Measurements from ENCODE around the gene HOXA13. TPM values are rescaled to one million over a fixed set of nuclear protein-coding genes. Genes with fewer than 3 reads are reported as not detected.

The HOXA13 gene
- polyA plus RNA-seq, 4 donors, result 0.01 TPM; not detected in 3

- Histone ChIP-seq H3K36me3 (ENCODE audit: control insufficient read depth in 3 of 3, insufficient read depth in 2 of 3, low read depth in 1 of 3, low read length in 3 of 3) (peaks cover 0 to 5% (median 0%) of the 10 kb centered on the region in 3 donors), H3K4me3 (ENCODE audit: low read depth in 1 of 3, low read length in 3 of 3) (peak overlapping the region; percentile 24 to 73 (median 47)), H3K4me1 (ENCODE audit: control insufficient read depth in 3 of 3, insufficient read depth in 2 of 3, low read depth in 1 of 3, low read length in 2 of 3) (peaks cover 0 to 6% (median 0%) of the 10 kb centered on the region in 3 donors), H3K9me3 (ENCODE audit: control insufficient read depth in 2 of 2, insufficient read depth in 1 of 2, low read depth in 1 of 2, low read length in 1 of 2) (peaks cover 0 to 8% of the 10 kb centered on the region in 2 donors), H3K27ac (ENCODE audit: low read depth in 1 of 3, low read length in 2 of 3) (no peak overlapping the region), H3K27me3 (ENCODE audit: control insufficient read depth in 3 of 3, insufficient read depth in 3 of 3, low read length in 3 of 3) (peaks cover 20 to 93% (median 78%) of the 10 kb centered on the region in 3 donors)
- WGBS, 3 donors, result 1 to 2% (median 1%) methylated on average over 38 to 59 of the region's 59 CpGs
- DNase-seq (peak in 1 of 2 donors; percentile 69), FAIRE-seq (no peak)
Observed at GRCh38 chr7:27173511-27173955, 26.4 kb downstream of the HOXA13 start.

- H3K27me3 ChIP-seq (ENCODE audit: control insufficient read depth in 3 of 3, insufficient read depth in 3 of 3, low read length in 3 of 3), result peaks cover 20 to 93% (median 81%) of the 10 kb centered on the region in 3 donors
- H3K4me3 ChIP-seq (ENCODE audit: low read depth in 1 of 3, low read length in 3 of 3), result peak overlapping the region; percentile 47 to 73 (median 47)
- H3K36me3 ChIP-seq (ENCODE audit: control insufficient read depth in 3 of 3, insufficient read depth in 2 of 3, low read depth in 1 of 3, low read length in 3 of 3), result peaks cover 0 to 7% (median 0%) of the 10 kb centered on the region in 3 donors
- DNase-seq, result no peak
- peaks cover 0 to 6% (median 0%) of the 10 kb centered on the region in 3 donors for H3K4me1 ChIP-seq (ENCODE audit: control insufficient read depth in 3 of 3, insufficient read depth in 2 of 3, low read depth in 1 of 3, low read length in 2 of 3)
- 2% methylated on average over 50 to 58 of the region's 58 CpGs for WGBS, 3 donors
- no peak for FAIRE-seq
- peaks cover 0 to 10% of the 10 kb centered on the region in 2 donors for H3K9me3 ChIP-seq (ENCODE audit: control insufficient read depth in 2 of 2, insufficient read depth in 1 of 2, low read depth in 1 of 2, low read length in 1 of 2)
- peak overlapping the region in 1 of 3 donors; percentile 20 for H3K27ac ChIP-seq (ENCODE audit: low read depth in 1 of 3, low read length in 2 of 3)
Observed at GRCh38 chr7:27172823-27173510, 26.9 kb downstream of the HOXA13 start.

DNA sequence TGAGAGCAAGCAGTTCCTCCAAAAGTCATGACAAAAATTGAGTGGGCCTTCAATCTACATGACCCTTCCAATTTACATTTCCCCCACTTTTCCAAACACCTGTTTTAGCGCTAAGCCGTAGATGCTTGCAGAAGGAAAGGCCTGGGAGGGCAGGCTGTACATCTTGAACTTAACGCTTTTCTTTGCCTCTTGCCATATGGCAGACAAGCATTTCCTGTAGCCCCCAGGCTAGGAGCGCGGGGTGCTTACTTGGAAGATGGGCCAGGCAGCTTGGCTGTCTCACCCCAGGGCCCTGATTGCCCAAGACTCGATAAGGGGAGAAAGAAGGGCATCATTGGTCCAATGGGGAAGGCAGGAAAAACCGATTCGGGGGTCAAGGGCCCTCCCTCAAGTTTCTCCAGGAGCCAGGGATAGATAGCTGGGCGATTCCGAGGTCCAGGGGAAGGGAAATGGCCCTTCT lies 27.5 kb downstream of the HOXA13 start:
- FAIRE-seq, result no peak

DNA sequence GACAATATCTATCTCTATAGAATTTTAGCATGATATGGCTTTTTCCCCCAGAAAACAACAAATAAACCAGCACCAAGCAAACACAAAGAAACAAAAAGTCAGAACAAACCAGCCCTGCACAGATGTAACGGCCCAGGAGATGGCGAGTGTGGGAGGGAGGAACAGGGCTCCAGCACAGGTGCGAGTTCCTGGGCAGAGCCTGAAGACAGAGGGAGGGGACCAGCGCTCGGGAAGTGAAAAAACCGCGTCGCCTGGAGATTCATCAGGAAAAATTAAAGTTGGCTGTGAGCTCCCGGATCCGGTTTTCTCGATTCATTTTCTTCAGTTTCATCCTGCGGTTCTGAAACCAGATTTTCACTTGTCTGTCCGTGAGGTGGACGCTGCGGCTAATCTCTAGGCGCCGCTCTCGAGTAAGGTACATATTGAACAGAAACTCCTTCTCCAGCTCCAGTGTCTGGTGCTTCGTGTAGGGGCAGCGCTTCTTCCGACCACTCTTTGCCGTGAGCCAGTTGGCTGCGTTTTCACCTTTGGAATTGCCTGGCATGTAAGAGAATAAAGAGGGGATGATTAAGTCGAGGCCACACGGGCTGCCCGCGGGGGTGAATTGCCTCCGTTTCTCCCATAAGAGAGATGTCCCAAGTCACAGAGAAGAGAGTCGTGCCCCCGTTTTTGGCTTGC lies 28.1 kb downstream of the HOXA13 start:
- DNase-seq, result no peak
- Histone ChIP-seq H3K4me1 (ENCODE audit: control insufficient read depth in 3 of 3, insufficient read depth in 2 of 3, low read depth in 1 of 3, low read length in 2 of 3) (peaks cover 0 to 6% (median 0%) of the 10 kb centered on the region in 3 donors), H3K27me3 (ENCODE audit: control insufficient read depth in 3 of 3, insufficient read depth in 3 of 3, low read length in 3 of 3) (peaks cover 20 to 93% (median 78%) of the 10 kb centered on the region in 3 donors), H3K9me3 (ENCODE audit: control insufficient read depth in 2 of 2, insufficient read depth in 1 of 2, low read depth in 1 of 2, low read length in 1 of 2) (peaks cover 0 to 14% of the 10 kb centered on the region in 2 donors), H3K36me3 (ENCODE audit: control insufficient read depth in 3 of 3, insufficient read depth in 2 of 3, low read depth in 1 of 3, low read length in 3 of 3) (peaks cover 0 to 7% (median 0%) of the 10 kb centered on the region in 3 donors), H3K4me3 (ENCODE audit: low read depth in 1 of 3, low read length in 3 of 3) (peak overlapping the region in 2 of 3 donors; percentile 9 to 47), H3K27ac (ENCODE audit: low read depth in 1 of 3, low read length in 2 of 3) (peak overlapping the region in 1 of 3 donors; percentile 42)
- WGBS, 3 donors, result 4 to 8% (median 6%) methylated on average over 30 of the region's 30 CpGs
- no peak for FAIRE-seq

More for the DNA sequence above, 27.5 kb downstream of the HOXA13 start:
- Histone ChIP-seq H3K27ac (ENCODE audit: low read depth in 1 of 3, low read length in 2 of 3) (peak overlapping the region in 1 of 3 donors; percentile 15), H3K27me3 (ENCODE audit: control insufficient read depth in 3 of 3, insufficient read depth in 3 of 3, low read length in 3 of 3) (peaks cover 20 to 93% (median 78%) of the 10 kb centered on the region in 3 donors), H3K9me3 (ENCODE audit: control insufficient read depth in 2 of 2, insufficient read depth in 1 of 2, low read depth in 1 of 2, low read length in 1 of 2) (peaks cover 0 to 10% of the 10 kb centered on the region in 2 donors), H3K36me3 (ENCODE audit: control insufficient read depth in 3 of 3, insufficient read depth in 2 of 3, low read depth in 1 of 3, low read length in 3 of 3) (peaks cover 0 to 7% (median 0%) of the 10 kb centered on the region in 3 donors), H3K4me1 (ENCODE audit: control insufficient read depth in 3 of 3, insufficient read depth in 2 of 3, low read depth in 1 of 3, low read length in 2 of 3) (peaks cover 0 to 6% (median 0%) of the 10 kb centered on the region in 3 donors), H3K4me3 (ENCODE audit: low read depth in 1 of 3, low read length in 3 of 3) (peak overlapping the region in 2 of 3 donors; percentile 47 to 73)
- WGBS, 3 donors, result 7 to 9% (median 8%) methylated on average over 10 of the region's 10 CpGs
- no peak for DNase-seq

GRCh38 chr7:27171325-27171636 lies 28.6 kb downstream of the HOXA13 start:
- H3K36me3 ChIP-seq (ENCODE audit: control insufficient read depth in 3 of 3, insufficient read depth in 2 of 3, low read depth in 1 of 3, low read length in 3 of 3), result peaks cover 0 to 7% (median 0%) of the 10 kb centered on the region in 3 donors
- H3K27me3 ChIP-seq (ENCODE audit: control insufficient read depth in 3 of 3, insufficient read depth in 3 of 3, low read length in 3 of 3), result peaks cover 20 to 93% (median 82%) of the 10 kb centered on the region in 3 donors
- FAIRE-seq, result no peak
- peaks cover 0 to 6% (median 0%) of the 10 kb centered on the region in 3 donors for H3K4me1 ChIP-seq (ENCODE audit: control insufficient read depth in 3 of 3, insufficient read depth in 2 of 3, low read depth in 1 of 3, low read length in 2 of 3)
- no peak for DNase-seq
- peaks cover 0 to 16% of the 10 kb centered on the region in 2 donors for H3K9me3 ChIP-seq (ENCODE audit: control insufficient read depth in 2 of 2, insufficient read depth in 1 of 2, low read depth in 1 of 2, low read length in 1 of 2)
- 6 to 12% (median 11%) methylated on average over 8 of the region's 8 CpGs for whole genome bisulfite sequencing, 3 donors
- peak overlapping the region in 1 of 3 donors; percentile 42 for H3K27ac ChIP-seq (ENCODE audit: low read depth in 1 of 3, low read length in 2 of 3)
- peak overlapping the region in 2 of 3 donors; percentile 9 to 47 for H3K4me3 ChIP-seq (ENCODE audit: low read depth in 1 of 3, low read length in 3 of 3)

DNA sequence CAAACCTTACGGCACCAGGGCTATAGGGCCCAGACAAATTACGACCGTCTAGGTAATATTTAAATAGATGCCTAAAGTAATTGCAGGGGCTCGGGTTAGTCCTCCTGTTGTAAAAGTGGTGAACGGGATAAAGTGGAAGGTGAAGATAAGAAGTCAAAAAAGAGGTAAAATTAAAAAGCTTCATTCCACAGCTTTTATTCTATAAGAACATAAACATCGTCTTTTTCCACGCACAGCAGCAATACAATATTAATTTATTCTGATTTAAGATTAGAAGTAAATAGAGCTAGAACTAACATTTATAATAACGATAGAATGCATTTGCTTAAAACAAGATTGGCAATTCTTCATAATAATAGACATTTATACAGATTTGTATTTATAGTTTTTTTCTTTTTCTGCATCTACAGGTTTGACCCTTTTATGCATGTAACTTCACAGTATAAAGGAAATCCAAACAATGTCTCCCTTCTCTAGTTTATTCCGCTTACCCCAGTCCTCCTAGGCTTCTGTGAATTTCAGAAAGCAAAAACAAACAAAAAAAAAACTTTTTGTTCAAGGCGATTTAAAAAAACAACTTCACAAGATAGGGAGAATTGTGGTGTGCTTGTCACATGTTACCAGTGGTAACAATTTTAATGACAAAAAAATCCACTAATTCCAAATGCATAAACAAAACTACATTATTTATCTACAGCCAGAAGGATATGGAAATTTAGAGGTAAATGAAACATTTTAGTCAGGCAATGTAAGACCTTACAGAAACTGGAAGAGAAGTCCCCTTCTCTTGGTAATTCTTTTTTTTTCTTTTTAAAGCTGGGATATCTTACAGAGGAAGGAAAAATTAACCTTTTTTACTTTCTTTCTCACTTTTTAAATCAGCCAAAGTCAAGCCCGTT lies 29.2 kb downstream of the HOXA13 start:
- peaks cover 0 to 6% (median 0%) of the 10 kb centered on the region in 3 donors for H3K4me1 ChIP-seq (ENCODE audit: control insufficient read depth in 3 of 3, insufficient read depth in 2 of 3, low read depth in 1 of 3, low read length in 2 of 3)
- WGBS, 3 donors, result 14 to 24% (median 20%) methylated on average over 11 of the region's 11 CpGs
- peak overlapping the region in 1 of 3 donors; percentile 55 for H3K27ac ChIP-seq (ENCODE audit: low read depth in 1 of 3, low read length in 2 of 3)
- peaks cover 0 to 19% of the 10 kb centered on the region in 2 donors for H3K9me3 ChIP-seq (ENCODE audit: control insufficient read depth in 2 of 2, insufficient read depth in 1 of 2, low read depth in 1 of 2, low read length in 1 of 2)
- no peak for FAIRE-seq
- DNase-seq, result no peak
- H3K4me3 ChIP-seq (ENCODE audit: low read depth in 1 of 3, low read length in 3 of 3), result peak overlapping the region in 2 of 3 donors; percentile 47 to 51
- peaks cover 0 to 7% (median 0%) of the 10 kb centered on the region in 3 donors for H3K36me3 ChIP-seq (ENCODE audit: control insufficient read depth in 3 of 3, insufficient read depth in 2 of 3, low read depth in 1 of 3, low read length in 3 of 3)
- peaks cover 20 to 93% (median 84%) of the 10 kb centered on the region in 3 donors for H3K27me3 ChIP-seq (ENCODE audit: control insufficient read depth in 3 of 3, insufficient read depth in 3 of 3, low read length in 3 of 3)

DNA sequence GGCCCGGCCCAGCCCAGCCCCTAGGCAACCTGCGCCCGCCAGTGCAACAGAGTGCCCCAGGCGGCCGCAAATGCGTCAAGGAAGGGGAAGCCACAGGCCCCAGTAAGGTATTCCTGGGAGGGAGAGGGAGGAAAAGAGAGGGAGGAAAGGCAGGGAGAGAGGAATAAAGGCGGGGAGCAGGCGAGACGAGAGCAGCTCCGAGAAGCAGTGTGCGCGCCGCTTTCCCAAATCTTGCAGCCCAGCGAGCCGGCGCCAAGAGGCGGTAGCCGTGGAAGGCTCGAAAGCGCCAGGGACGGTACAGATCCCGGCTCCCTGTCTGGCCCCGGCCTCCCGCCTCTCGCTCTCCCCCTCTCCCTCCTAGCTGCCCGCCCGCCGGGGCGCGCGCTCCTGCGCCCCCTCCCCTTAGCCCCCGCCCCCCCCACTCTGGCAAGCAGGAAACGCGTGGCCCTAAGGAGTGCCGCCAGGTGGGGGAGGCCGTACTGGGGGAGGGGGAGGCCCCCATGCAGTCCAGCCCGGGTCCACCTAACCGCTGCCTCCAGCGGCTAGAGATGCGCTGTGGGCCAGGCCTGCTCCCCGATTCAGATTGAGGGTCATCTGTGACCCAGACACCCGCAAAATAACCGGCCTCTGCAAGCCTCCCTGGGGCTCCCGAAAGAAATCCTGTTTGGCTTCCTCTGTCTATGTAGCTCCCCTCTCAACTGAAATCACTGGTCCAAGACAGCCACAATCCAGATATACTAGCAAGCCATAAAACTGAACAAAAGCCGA lies 30.0 kb downstream of the HOXA13 start:
- FAIRE-seq (no peak), DNase-seq (no peak)
- H3K4me3 ChIP-seq (ENCODE audit: low read depth in 1 of 3, low read length in 3 of 3), result peak overlapping the region in 2 of 3 donors; percentile 42 to 51
- peak overlapping the region in 1 of 3 donors; percentile 55 for H3K27ac ChIP-seq (ENCODE audit: low read depth in 1 of 3, low read length in 2 of 3)
- H3K4me1 ChIP-seq (ENCODE audit: control insufficient read depth in 3 of 3, insufficient read depth in 2 of 3, low read depth in 1 of 3, low read length in 2 of 3), result peaks cover 0 to 6% (median 0%) of the 10 kb centered on the region in 3 donors
- 3% methylated on average over 31 to 46 of the region's 46 CpGs for WGBS, 3 donors
- H3K9me3 ChIP-seq (ENCODE audit: control insufficient read depth in 2 of 2, insufficient read depth in 1 of 2, low read depth in 1 of 2, low read length in 1 of 2), result peaks cover 0 to 19% of the 10 kb centered on the region in 2 donors
- H3K36me3 ChIP-seq (ENCODE audit: control insufficient read depth in 3 of 3, insufficient read depth in 2 of 3, low read depth in 1 of 3, low read length in 3 of 3), result peaks cover 0 to 7% (median 0%) of the 10 kb centered on the region in 3 donors
- peaks cover 17 to 93% (median 84%) of the 10 kb centered on the region in 3 donors for H3K27me3 ChIP-seq (ENCODE audit: control insufficient read depth in 3 of 3, insufficient read depth in 3 of 3, low read length in 3 of 3)
